A549 treated with Mapracorat at 1 μM for 4 hours (cell line): ENCODE results near the gene ZFP30. TPM values are rescaled to one million over a fixed set of nuclear protein-coding genes. Genes with fewer than 3 reads are reported as not detected.

Experiments
- total RNA-seq: library from RNA; stranded (reverse); fragments of 200-300 nt; extraction: Qiagen RNA extraction; gene quantifications from 5 replicates; pipeline ENCODE4 v1.2.3, GENCODE V29; 2022

ZFP30 gene
- 6.9 to 10.6 TPM (median 7.4 TPM) in 5 replicates for total RNA-seq

DNA sequence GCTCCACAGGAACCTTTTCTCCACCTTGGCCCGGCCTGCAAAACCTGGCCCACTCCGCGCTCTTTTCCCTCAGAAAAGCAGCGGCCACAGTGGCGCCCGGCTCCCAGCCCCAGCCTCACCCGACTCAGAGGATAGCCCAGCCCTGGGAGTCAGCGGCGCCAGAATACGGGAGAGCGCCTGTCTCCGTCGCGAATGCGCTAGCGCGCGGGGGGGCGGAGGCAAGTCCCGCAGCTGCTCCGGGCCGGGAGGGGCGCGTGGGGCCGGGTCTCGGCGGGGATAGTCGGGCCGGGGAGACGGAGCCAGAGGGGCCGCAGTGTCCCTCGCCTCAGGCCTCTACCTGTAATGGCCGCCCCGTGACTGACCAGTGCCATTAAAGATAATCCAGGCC is at the start of gene ZFP30:
Gene ZFP30, minus strand, starts transcription at position 165 of the 388 bp plus-strand sequence. CDS start 7,643 bp downstream, outside the sequence.

GRCh38 chr19:37594304-37594981 is 60.8 kb downstream of the ZFP30 start, which contains the start of the genes ZNF540 and ZNF571:
Gene ZNF540, plus strand, starts transcription at chr19:37594876. Its CDS starts 3,572 bp downstream, at chr19:37598448.
Gene ZNF571, minus strand, starts transcription at chr19:37594792. Its CDS starts 8,116 bp downstream, at chr19:37586676.

Other genes with a start within 250 kb of the ZFP30 start
- gene ZNF569, start 188.0 kb downstream of the ZFP30 start, total RNA-seq = 3.9 to 5.7 TPM (median 5.1 TPM) in 5 replicates
- gene ZNF570, start 186.1 kb downstream of the ZFP30 start, total RNA-seq = 2.3 to 4.3 TPM (median 3.5 TPM) in 5 replicates
- 0.10 to 0.16 TPM in 2 of 5 replicates, not detected in the others for gene ZNF793, start 148.5 kb downstream of the ZFP30 start, total RNA-seq
- gene ZNF571, start 60.7 kb downstream of the ZFP30 start, total RNA-seq = 0.61 to 1.6 TPM (median 0.84 TPM) in 5 replicates
- gene ZNF540, start 60.6 kb downstream of the ZFP30 start, total RNA-seq = not detected in 5 replicates
- gene ZNF607, start 64.3 kb upstream of the ZFP30 start, total RNA-seq = 4.4 to 6.0 TPM (median 4.6 TPM) in 5 replicates
- 1.7 to 3.5 TPM (median 2.8 TPM) in 5 replicates for gene ZNF573, start 124.1 kb upstream of the ZFP30 start, total RNA-seq